Vagina (tissue), 2 donors: ENCODE data around the gene SENP8. TPM values are rescaled to one million over a fixed set of nuclear protein-coding genes. Genes with fewer than 3 reads are reported as not detected.

Experiments
- DNase-seq, 2 donors: peaks; one replicate each; pipeline ENCODE4 v3.0.0-alpha.2; 2017; ENCODE audit errors: extremely low spot score in 2 of 2
- H3K27ac ChIP-seq: fragments of 200-600 bp; sonication (generic); one replicate; pipeline ENCODE4 v1.5.1; 2019
- H3K27me3 ChIP-seq: fragments of 200-600 bp; sonication (generic); one replicate; pipeline ENCODE4 v1.5.1; 2019
- H3K36me3 ChIP-seq, 2 donors: fragments of 200-600 bp; sonication (generic); one replicate each; pipeline ENCODE4 v1.5.1; 2017 to 2019
- H3K4me1 ChIP-seq: fragments of 200-600 bp; sonication (generic); one replicate; pipeline ENCODE4 v1.5.1; 2019
- H3K4me3 ChIP-seq, 2 donors: fragments of 200-600 bp; sonication (generic); 1 replicate in 1 of 2; 2 replicates in 1 of 2; pipeline ENCODE4 v1.5.1; 2016 to 2019
- H3K9me3 ChIP-seq: fragments of 200-600 bp; sonication (generic); one replicate; pipeline ENCODE4 v1.5.1; 2019
- POLR2A ChIP-seq, 2 donors: fragments of 450-650 bp; IDR thresholded peaks; one replicate each; pipeline ENCODE4 v1.6.1; 2017; ENCODE audit warnings: antibody characterized with exemption in 2 of 2, mild to moderate bottlenecking in 2 of 2, moderate library complexity in 2 of 2
- POLR2AphosphoS5 ChIP-seq, 2 donors: sonication (generic); formaldehyde crosslinking; IDR thresholded peaks; one replicate each; pipeline ENCODE4 v1.9.0; 2017; ENCODE audit warnings: antibody characterized with exemption in 2 of 2, mild to moderate bottlenecking in 2 of 2, low read depth in 1 of 2; ENCODE audit not compliant: insufficient read depth in 1 of 2
- intact Hi-C: fragments of 100-400 bp; cut with DNase I; formaldehyde crosslinking; loops from one replicate; pipeline ENCODE4 v1.15.1; 2023
- total RNA-seq: library from RNA; depleted of rRNA; stranded (reverse); fragments of >200 nt; gene quantifications from one replicate; pipeline ENCODE4 v1.2.3, GENCODE V29; 2016
- TF ChIP-seq, protein P1 (sequence below), 3 experiments: fragments of 450-650 bp in 2 of 3; fragments of 200-600 bp in 1 of 3; sonication (generic) in 1 of 3; IDR thresholded peaks; one replicate each; pipeline ENCODE4 v1.5.1; 2017 to 2019; ENCODE audit warnings: antibody characterized with exemption in 3 of 3, mild to moderate bottlenecking in 2 of 3, moderate library complexity in 2 of 3

Gene SENP8
- total RNA-seq, 1 donor from 2014 or later: 3.9 TPM

DNA sequence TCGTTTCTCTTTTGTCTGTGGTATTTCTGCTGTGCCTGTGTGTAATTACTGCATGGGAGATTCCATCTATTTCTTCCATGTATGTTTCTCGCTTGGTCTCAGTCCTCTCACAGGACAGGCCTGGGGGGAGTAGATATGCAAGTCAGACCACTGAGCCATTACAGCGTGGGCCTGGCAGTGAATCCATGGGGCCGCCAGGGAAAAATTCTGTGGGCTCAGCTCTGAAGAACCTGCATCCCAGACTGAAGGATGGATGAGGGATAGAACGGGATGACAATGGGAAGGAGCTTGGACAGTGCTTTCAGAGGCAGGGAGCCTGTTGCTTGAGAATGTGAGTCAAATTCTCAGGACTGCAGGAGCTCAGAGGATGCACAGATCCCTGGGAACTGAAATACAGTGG is 54.6 kb downstream of the SENP8 start:
- intact Hi-C loops: no loop called here
- no peaks in the 10 kb centered on the region for H3K4me1 ChIP-seq
- H3K27me3 ChIP-seq: no peaks in the 10 kb centered on the region
- H3K27ac ChIP-seq: no peak overlapping the region
- TF ChIP-seq POLR2AphosphoS5 (IDR thresholded peaks at IDR 0.05; ENCODE audit: insufficient read depth in 1 of 2, low read depth in 1 of 2) (no peak), POLR2A (IDR thresholded peaks at IDR 0.05) (no peak)
- TF ChIP-seq, protein P1, sequence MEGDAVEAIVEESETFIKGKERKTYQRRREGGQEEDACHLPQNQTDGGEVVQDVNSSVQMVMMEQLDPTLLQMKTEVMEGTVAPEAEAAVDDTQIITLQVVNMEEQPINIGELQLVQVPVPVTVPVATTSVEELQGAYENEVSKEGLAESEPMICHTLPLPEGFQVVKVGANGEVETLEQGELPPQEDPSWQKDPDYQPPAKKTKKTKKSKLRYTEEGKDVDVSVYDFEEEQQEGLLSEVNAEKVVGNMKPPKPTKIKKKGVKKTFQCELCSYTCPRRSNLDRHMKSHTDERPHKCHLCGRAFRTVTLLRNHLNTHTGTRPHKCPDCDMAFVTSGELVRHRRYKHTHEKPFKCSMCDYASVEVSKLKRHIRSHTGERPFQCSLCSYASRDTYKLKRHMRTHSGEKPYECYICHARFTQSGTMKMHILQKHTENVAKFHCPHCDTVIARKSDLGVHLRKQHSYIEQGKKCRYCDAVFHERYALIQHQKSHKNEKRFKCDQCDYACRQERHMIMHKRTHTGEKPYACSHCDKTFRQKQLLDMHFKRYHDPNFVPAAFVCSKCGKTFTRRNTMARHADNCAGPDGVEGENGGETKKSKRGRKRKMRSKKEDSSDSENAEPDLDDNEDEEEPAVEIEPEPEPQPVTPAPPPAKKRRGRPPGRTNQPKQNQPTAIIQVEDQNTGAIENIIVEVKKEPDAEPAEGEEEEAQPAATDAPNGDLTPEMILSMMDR (IDR thresholded peaks at IDR 0.05): no peak
- no peak for DNase-seq
- H3K9me3 ChIP-seq: no peaks in the 10 kb centered on the region
- H3K4me3 ChIP-seq: no peak overlapping the region
- H3K36me3 ChIP-seq: no peaks in the 10 kb centered on the region

DNA sequence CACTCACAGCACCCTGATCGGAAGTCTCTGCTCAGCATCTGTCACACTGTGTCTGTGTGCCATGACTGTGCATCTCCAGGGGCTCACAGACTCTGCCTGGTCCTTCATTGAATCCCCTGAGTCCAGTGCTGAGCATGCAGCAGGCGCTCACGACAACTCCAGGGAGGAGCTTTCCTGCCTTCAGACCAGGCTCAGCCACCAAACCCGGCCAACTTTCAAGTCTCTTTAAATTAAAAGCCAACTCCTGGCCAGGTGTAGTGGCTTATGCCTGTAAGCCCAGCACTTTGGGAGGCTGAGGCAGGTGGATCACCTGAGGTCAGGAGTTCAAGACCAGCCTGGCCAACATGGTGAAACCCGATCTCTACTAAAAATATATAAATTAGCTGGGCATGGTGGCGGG is 55.2 kb downstream of the SENP8 start:
- no peaks in the 10 kb centered on the region for H3K9me3 ChIP-seq
- no peaks in the 10 kb centered on the region for H3K36me3 ChIP-seq
- intact Hi-C loops: no loop called here
- no peak overlapping the region for H3K4me3 ChIP-seq
- no peak overlapping the region for H3K27ac ChIP-seq
- no peak for DNase-seq
- TF ChIP-seq POLR2A (IDR thresholded peaks at IDR 0.05): no peak
- TF ChIP-seq, protein P1 (IDR thresholded peaks at IDR 0.05): no peak
- TF ChIP-seq POLR2AphosphoS5 (IDR thresholded peaks at IDR 0.05; ENCODE audit: insufficient read depth in 1 of 2, low read depth in 1 of 2): no peak
- H3K27me3 ChIP-seq: no peaks in the 10 kb centered on the region
- H3K4me1 ChIP-seq: no peaks in the 10 kb centered on the region

DNA sequence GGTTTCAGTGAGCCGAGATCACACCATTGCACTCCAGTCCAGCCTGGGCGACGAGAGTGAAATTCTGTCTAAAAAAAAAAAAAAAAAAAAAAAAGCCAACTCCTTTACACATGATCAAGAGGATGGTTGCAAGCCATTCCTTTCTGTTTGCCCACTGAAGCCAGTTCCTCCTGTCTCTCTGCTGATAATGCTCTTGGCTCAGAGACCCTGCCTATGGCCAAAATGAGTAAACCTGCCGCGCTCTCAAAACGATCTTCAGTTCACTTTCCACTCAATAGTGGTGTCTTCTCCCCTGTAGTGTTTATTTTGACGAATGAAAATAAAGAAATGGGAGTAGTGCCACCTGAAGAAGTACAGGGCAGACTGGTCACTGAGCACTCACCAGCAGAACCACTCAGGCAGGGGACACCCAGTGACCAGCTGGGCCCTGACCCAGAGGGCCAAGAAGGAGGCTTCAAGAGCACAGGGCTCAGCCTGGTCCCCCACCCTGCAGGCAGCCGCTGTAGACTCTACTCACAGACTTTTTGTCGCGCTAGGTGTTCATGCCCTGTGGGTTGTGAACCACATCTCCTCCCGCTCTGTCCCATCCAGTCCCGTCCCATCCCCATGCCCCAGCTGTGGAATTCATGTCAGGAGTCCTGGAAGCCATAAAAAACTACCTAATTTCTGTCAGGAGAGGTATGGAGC is 55.8 kb downstream of the SENP8 start:
- Histone ChIP-seq H3K27me3 (no peaks in the 10 kb centered on the region), H3K36me3 (no peaks in the 10 kb centered on the region), H3K27ac (no peak overlapping the region), H3K4me1 (no peaks in the 10 kb centered on the region), H3K9me3 (no peaks in the 10 kb centered on the region), H3K4me3 (no peak overlapping the region)
- intact Hi-C loops: no loop called here
- no peak for DNase-seq
- TF ChIP-seq POLR2A (IDR thresholded peaks at IDR 0.05) (no peak), POLR2AphosphoS5 (IDR thresholded peaks at IDR 0.05; ENCODE audit: insufficient read depth in 1 of 2, low read depth in 1 of 2) (no peak)
- TF ChIP-seq, protein P1 (IDR thresholded peaks at IDR 0.05): no peak

DNA sequence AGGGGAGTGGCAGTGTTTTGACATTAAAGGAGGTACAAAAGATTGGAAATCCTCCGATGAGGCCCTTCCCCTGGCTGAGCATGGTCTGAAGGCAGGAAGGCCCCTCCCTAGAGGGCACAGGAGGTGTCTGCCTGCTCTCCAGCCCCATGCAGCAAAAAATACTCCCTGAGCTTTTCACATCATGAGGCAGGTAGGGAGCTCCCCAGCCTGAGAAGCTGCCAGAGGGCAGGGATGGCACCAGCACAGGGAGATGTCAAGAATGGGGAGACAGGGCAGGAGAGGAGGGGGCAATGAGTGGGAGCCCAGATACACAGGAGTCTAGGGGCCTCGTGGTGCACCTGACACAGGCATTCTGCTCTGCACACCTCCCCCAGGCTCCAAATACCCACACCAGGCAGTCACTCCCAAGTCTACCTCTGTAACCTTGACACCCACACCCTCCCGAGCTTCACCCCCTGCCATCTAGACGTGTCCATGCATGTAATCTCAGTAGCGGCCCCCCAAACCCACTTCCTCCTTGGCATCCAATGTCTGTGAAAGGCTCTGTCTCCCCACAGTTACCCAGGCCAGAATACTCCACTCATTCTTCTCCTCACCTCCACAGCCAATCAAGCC is 56.5 kb downstream of the SENP8 start:
- H3K27ac ChIP-seq: no peak overlapping the region
- H3K4me1 ChIP-seq: no peaks in the 10 kb centered on the region
- no peaks in the 10 kb centered on the region for H3K9me3 ChIP-seq
- intact Hi-C loops: no loop called here
- no peak overlapping the region for H3K4me3 ChIP-seq
- no peaks in the 10 kb centered on the region for H3K27me3 ChIP-seq
- TF ChIP-seq POLR2A (IDR thresholded peaks at IDR 0.05) (no peak), POLR2AphosphoS5 (IDR thresholded peaks at IDR 0.05; ENCODE audit: insufficient read depth in 1 of 2, low read depth in 1 of 2) (no peak)
- TF ChIP-seq, protein P1 (IDR thresholded peaks at IDR 0.05): no peak
- no peak for DNase-seq
- H3K36me3 ChIP-seq: no peaks in the 10 kb centered on the region
